Measurements from ENCODE around the gene ELMOD1. TPM values are rescaled to one million over a fixed set of nuclear protein-coding genes. Genes with fewer than 3 reads are reported as not detected.

ELMOD1 gene
- total RNA-seq, 6 donors from 2014 or later, result 0.15 to 2.3 (median 0.81) TPM; not detected in 2

GRCh38 chr11:107581147-107581546 is 9.8 kb upstream of the ELMOD1 start:
- TF ChIP-seq EP300 (IDR thresholded peaks at IDR 0.05), result no peak
- TF ChIP-seq POLR2AphosphoS5 (IDR thresholded peaks at IDR 0.05), result no peak
- TF ChIP-seq POLR2A (IDR thresholded peaks at IDR 0.05), result no peak
- no peak for TF ChIP-seq CTCF (IDR thresholded peaks at IDR 0.05)
- H3K27me3 ChIP-seq, result no peaks in the 10 kb centered on the region
- no peak overlapping the region for H3K27ac ChIP-seq
- no peaks in the 10 kb centered on the region for H3K36me3 ChIP-seq
- no peak overlapping the region for H3K4me3 ChIP-seq
- peaks cover 0 to 6% (median 0%) of the 10 kb centered on the region in 4 donors for H3K4me1 ChIP-seq
- no peaks in the 10 kb centered on the region for H3K9me3 ChIP-seq
- ATAC-seq (ENCODE audit: low FRiP score in 2 of 2) (no peak), DNase-seq (no peak)
- 42 to 50% methylated on average over 3 of the region's 3 CpGs for WGBS, 2 donors

- H3K27ac ChIP-seq, result no peak overlapping the region
- no peak for ATAC-seq (ENCODE audit: low FRiP score in 2 of 2)
These were observed 7.2 kb upstream of the ELMOD1 start for GRCh38 chr11:107583629-107584195.

GRCh38 chr11:107587306-107587979 is 3.5 kb upstream of the ELMOD1 start:
- no peak for ATAC-seq (ENCODE audit: low FRiP score in 2 of 2)
- WGBS, 2 donors, result 74 to 78% methylated on average over 5 of the region's 5 CpGs
- TF ChIP-seq CTCF (IDR thresholded peaks at IDR 0.05) (no peak), EP300 (IDR thresholded peaks at IDR 0.05) (no peak), POLR2AphosphoS5 (IDR thresholded peaks at IDR 0.05) (no peak), POLR2A (IDR thresholded peaks at IDR 0.05) (no peak)
- peaks cover 0 to 23% (median 16%) of the 10 kb centered on the region in 4 donors for H3K27me3 ChIP-seq
- H3K9me3 ChIP-seq, result no peaks in the 10 kb centered on the region
- no peak overlapping the region for H3K27ac ChIP-seq
- H3K4me3 ChIP-seq, result no peak overlapping the region
- H3K4me1 ChIP-seq, result peaks cover 15 to 24% (median 21%) of the 10 kb centered on the region in 4 donors
- H3K36me3 ChIP-seq, result no peaks in the 10 kb centered on the region
- DNase-seq, result no peak

More at GRCh38 chr11:107583629-107584195, 7.2 kb upstream of the ELMOD1 start:
- H3K4me1 ChIP-seq, result no peaks in the 10 kb centered on the region
- 60 to 63% methylated on average over 3 of the region's 3 CpGs for WGBS, 2 donors
- DNase-seq, result no peak
- no peak overlapping the region for H3K4me3 ChIP-seq
- no peaks in the 10 kb centered on the region for H3K9me3 ChIP-seq
- no peaks in the 10 kb centered on the region for H3K36me3 ChIP-seq
- no peaks in the 10 kb centered on the region for H3K27me3 ChIP-seq
- TF ChIP-seq EP300 (IDR thresholded peaks at IDR 0.05) (no peak), CTCF (IDR thresholded peaks at IDR 0.05) (no peak), POLR2AphosphoS5 (IDR thresholded peaks at IDR 0.05) (no peak), POLR2A (IDR thresholded peaks at IDR 0.05) (no peak)

GRCh38 chr11:107591378-107592230 is 657 bp downstream of the ELMOD1 start:
- TF ChIP-seq CTCF (IDR thresholded peaks at IDR 0.05) (no peak), POLR2A (IDR thresholded peaks at IDR 0.05) (no peak)
- ATAC-seq (ENCODE audit: low FRiP score in 2 of 2), result peak in 1 of 2 donors; percentile 65
- Histone ChIP-seq H3K4me3 (peak overlapping the region in 3 of 4 donors; percentile 53 to 64 (median 60)), H3K4me1 (peaks cover 15 to 26% (median 21%) of the 10 kb centered on the region in 4 donors), H3K27me3 (peaks cover 0 to 25% (median 16%) of the 10 kb centered on the region in 4 donors), H3K36me3 (no peaks in the 10 kb centered on the region), H3K27ac (no peak overlapping the region), H3K9me3 (no peaks in the 10 kb centered on the region)
- peak in 1 of 2 donors; percentile 83 for DNase-seq
- WGBS, 2 donors, result 2% methylated on average over 30 to 47 of the region's 49 CpGs
